Transverse colon (tissue), 3 donors: ENCODE measurements around the gene NDUFV1.

Experiments
- CTCF ChIP-seq, 5 experiments: fragments of 200-600 bp in 3 of 5; fragments of 450-650 bp in 2 of 5; sonication (generic) in 3 of 5; IDR thresholded peaks; 1 replicate in 2 of 5; 2 replicates in 3 of 5; pipeline ENCODE4 v1.5.1; 2016 to 2017; ENCODE audit warnings: antibody characterized with exemption in 5 of 5, inconsistent platforms in 3 of 5, mild to moderate bottlenecking in 2 of 5, moderate library complexity in 1 of 5
- POLR2A ChIP-seq: fragments of 450-650 bp; IDR thresholded peaks from one replicate; pipeline ENCODE4 v1.6.1; 2016; ENCODE audit warnings: antibody characterized with exemption, mild to moderate bottlenecking, moderate library complexity

- TF ChIP-seq CTCF (IDR thresholded peaks at IDR 0.05) (peak; percentile 62 to 73 (median 71)), POLR2A (peak; percentile 59)
Observed at GRCh38 chr11:67613960-67614715, 7.4 kb downstream of the NDUFV1 start.
